GM21825 (cell line): ENCODE results near the gene XRN2.
"Not testable (repeated sequence)": the region's sequence is repeated elsewhere in the genome, so short reads cannot be mapped to it uniquely, and the experiment has no call there.

ENCODE experiments used
- ATAC-seq: cut with Tn5 transposase; IDR thresholded peaks from one replicate; pipeline ENCODE4 v1.9.1; 2021; ENCODE audit warnings: mild to moderate bottlenecking, moderate library complexity; ENCODE audit not compliant: unreplicated experiment

The XRN2 gene

DNA sequence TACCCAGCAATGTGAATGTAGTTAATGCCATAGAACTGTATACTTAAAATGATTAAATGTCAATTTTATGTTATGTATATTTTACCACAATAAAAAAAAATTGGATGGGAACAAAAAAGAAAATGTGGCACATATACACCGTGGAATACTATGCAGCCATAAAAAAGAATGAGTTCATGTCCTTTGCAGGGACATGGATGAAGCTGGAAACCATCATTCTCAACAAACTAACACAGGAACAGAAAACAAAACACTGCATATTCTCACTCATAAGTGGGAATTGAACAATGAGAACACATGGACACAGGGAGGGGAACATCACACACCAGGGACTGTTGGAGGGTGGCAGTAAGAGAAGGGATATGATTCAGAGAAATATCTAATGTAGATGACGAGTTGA lies 116.0 kb downstream of the XRN2 start:
- ATAC-seq = not testable (repeated sequence)

DNA sequence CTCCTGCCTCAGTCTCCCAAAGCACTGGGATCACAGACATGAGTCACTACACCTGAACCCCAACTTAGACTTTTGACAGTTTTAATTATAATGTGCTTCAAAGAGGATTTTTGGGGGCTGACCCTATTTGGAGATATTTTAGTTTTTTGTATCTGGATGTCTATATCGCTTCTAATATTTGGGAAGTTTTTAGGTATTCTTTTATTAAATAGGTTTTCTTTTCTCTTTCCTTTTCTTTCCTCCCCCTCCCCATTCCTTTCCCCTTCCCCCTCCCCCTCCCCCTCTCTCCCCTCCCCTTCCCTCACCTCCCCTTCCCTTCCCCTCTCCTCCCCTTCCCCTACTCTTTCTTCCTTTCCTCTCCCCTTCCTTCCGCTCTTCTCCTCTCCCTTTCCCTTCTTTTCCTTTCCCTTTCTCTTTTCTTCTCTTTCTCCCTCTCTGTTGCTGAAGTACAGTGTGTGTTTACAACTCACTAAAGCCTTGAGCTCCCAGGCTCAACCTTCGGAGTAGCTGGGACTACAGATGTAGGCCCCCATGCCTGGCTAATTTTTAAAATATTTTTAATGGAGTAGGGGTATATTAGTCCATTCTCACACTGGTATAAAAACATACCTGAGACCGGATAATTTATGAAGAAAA lies 118.6 kb downstream of the XRN2 start:
- ATAC-seq = no peak

DNA sequence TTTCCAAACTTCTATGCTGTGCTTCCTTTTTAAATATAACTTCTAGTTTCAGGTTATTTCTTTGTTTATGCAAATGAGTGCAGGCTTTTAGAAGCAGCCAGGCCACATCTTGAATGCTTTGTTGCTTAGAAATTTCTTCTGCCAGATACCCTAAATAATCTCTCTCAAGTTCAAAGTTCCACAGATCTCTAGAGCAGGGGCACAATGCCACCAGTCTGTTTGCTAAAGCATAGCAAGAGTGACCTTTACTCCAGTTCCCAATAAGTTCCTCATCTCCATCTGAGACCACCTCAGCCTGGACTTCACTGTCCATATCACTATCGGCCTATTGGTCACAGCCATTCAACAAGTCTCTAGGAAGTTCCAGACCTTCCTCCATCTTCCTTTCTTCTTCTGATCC lies 120.6 kb downstream of the XRN2 start:
- not testable (repeated sequence) for ATAC-seq

DNA sequence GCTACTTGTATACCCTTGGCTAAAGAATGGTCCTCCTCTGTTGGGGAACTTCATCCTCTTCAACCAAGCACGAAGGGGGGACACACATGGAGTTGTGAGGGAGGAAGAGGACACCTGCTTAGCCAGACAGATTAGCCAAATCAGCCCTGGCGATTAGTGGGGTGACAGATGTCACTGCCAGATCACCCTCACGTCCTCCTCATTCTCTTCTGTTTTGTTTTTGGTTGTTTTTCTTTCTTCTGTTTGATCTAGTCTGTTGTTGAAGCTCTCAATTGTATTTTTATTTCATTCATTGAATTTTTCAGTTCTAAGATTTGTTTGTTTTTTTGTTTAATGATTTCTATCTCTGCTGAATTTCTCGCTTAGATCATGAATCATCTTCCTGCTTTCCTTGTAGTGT lies 121.7 kb downstream of the XRN2 start:
- no peak for ATAC-seq

DNA sequence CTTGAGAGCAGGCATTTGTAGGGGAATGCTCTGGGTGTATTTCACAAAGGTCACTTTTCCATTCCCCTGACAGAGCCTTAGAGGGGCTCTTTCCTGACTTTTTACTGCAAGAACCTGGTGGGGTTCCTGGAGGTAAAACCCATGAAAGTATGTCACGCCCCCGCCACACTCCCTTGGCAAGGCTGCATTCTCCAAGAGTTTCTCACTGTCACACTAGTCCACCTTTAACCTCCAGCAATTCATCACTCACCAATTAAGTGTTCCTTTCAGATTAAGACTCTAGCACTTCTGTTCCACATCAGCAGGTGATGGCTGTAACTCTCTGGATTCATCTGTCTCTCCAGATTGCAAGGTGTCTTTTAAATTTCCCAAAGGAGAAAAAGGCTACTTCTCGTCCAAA lies 126.9 kb downstream of the XRN2 start:
- no peak for ATAC-seq

DNA sequence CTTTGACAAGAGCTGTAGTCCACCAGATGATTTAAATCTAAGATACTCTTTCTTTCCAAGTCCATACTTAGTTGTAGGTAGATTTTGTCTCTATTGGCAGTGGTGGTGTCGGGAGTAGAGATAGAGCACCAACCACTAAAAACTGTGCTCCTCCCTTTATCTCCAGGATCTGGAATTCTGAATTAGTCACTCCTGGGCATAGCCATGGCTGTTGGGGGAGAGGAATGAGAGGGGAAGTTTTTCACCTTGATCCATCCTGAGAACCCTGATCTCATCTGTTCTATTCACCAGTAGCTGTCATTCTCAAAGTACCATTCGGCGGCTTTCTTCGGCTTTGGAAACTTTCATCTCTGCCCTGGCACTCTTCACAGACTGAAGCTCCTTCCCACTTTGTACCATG lies 129.8 kb downstream of the XRN2 start:
- ATAC-seq = no peak

DNA sequence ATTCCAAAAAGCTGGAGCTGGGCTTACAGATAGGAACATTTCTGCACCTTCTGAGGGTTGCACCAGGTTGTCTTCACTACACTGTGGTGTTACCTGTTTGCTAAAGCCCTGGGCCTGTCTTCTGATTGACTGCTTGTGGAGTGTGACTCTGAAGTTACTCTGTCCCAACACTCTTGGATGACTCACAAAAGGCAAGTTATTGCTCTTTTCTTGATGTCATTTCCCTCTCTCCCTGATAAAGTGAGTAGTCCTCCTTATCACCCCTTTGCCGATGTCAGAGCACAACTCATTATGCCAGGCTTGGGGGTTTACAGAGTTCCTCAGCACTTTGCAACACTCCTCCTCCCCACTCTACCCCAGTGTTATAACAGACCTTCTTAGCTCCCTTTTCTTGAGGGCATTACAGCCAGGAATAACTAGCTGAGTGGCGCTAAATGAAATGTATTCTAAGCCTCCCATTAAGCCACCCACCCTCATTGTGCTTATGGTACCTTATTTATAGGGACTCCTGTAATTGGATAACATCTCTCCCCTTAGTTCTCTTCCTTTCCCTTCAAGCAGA lies 130.3 kb downstream of the XRN2 start:
- ATAC-seq = no peak

DNA sequence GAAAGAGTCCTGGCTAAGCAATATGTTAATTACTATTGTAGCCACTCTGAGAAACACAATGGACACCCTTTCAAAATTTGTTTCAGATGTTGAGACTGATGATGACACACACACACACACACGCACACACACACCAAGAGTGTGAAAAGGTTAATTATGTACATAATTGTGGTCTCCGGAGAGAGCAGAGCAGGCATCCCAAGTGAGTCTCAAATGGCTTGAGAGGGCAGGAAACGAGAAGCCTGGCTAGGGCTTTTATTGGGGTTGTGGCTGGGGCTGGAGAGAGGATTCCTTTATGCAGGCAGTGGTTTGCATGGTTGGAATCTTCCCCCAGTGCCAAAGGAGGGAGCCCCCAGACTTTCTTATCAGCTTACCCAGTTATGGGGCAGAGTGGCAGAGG lies 132.4 kb downstream of the XRN2 start:
- ATAC-seq = no peak

DNA sequence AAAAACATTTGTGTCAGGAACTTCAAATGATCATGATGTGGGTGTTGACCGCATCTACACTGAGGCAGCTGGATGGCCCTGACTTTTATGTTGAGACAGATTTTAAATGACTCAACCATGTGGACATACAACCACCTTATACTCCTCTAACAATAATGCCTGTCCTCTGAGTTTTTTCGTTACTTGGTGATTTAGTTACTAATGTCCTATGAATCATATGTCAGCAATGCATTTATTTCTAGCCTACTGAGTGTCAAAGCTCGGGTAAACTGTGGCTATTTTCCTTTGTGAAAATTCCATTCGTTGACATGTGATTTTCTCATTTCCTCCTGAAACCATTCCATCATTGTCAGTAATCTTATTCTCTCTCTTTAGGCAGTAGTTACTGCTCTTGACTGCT lies 133.1 kb downstream of the XRN2 start:
- no peak for ATAC-seq

DNA sequence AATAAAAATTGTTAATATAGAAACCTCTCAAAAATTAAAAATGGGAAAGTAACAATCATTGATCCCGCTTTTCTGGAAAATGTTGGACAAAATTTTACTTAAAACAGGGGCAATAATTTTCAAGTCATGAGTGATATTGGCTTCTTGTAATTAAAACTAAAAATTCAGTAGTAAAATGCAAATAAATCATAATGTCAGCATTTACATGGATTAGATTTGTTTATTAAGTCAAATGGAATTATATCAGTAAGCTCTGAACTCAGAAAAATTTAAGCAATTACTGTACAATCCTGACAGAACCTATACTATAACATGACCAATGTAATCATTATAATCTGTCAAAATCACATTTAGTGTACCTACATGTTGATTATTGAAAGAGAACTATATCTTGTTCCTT lies 134.1 kb downstream of the XRN2 start:
- ATAC-seq = no peak

DNA sequence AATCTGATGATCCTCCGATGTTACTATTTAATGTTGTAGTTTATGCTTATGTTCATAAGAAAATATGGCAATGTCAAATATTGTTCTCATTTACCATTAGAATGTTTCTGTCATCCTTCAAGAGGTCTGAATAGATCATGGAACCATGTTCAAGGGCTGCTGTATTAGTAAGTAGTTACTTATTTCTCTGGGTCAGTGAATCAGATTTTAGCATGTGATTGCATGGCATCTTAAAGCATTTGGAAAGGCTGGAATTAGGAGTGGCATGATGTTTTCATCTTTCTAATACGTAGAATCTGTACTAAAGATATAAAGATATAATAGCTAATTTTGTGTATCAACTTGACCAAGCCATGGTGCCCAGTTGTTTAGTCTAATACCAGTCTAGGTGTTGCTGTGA lies 134.7 kb downstream of the XRN2 start:
- no peak for ATAC-seq
